B cell (primary cell): ENCODE data around the gene PROCA1.
"Not testable (repeated sequence)": the region's sequence is repeated elsewhere in the genome, so short reads cannot be mapped to it uniquely, and the experiment has no call there.

Experiments used
- CTCF ChIP-seq: fragments of 200-600 bp; IDR thresholded peaks from one replicate; pipeline ENCODE4 v1.8.0; 2022; ENCODE audit warnings: antibody characterized with exemption, mild to moderate bottlenecking
- EZH2 ChIP-seq: IDR thresholded peaks from 2 replicates; pipeline ENCODE4 v1.6.1; 2012; ENCODE audit warnings: borderline replicate concordance, low read depth, mild to moderate bottlenecking, moderate library complexity, low read length; ENCODE audit not compliant: insufficient read depth, poor library complexity, severe bottlenecking

DNA sequence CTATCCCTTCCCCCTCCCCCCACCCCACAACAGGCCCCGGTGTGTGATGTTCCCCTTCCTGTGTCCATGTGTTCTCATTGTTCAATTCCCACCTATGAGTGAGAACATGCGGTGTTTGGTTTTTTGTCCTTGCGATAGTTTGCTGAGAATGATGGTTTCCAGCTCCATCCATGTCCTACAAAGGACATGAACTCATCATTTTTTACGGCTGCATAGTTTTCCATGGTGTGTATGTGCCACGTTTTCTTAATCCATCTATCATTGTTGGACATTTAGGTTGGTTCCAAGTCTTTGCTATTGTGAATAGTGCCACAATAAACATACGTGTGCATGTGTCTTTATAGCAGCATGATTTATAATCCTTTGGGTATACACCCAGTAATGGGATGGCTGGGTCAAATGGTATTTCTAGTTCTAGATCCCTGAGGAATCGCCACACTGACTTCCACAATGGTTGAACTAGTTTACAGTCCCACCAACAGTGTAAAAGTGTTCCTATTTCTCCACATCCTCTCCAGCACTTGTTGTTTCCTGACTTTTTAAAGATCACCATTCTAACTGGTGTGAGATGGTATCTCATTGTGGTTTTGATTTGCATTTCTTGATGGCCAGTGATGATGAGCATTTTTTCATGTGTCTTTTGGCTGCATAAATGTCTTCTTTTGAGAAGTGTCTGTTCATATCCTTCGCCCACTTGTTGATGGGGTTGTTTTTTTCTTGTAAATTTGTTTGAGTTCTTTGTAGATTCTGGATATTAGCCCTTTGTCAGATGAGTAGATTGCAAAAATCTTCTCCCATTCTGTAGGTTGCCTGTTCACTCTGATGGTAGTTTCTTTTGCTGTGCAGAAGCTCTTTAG lies 24.5 kb upstream of the PROCA1 start:
- TF ChIP-seq CTCF, EZH2: not testable (repeated sequence)
